Activated CD8-positive, alpha-beta memory T cell treated with anti-CD3 and anti-CD28 coated beads, Interleukin-2, amount 50 U/mL, for 1 hour (primary cell): ENCODE measurements around the gene MPP2.
A peak's percentile ranks its signal among the peaks of the same experiment; 100 is the strongest.
"Not testable (repeated sequence)": the region's sequence is repeated elsewhere in the genome, so short reads cannot be mapped to it uniquely, and the experiment has no call there.

ENCODE experiments used
- DNase-seq: peaks from one replicate; pipeline ENCODE4 v3.0.0-alpha.2; 2020; ENCODE audit errors: extremely low read depth

The MPP2 gene

GRCh38 chr17:43901861-43902589, 5.3 kb downstream of the MPP2 start:
- no peak for DNase-seq

- DNase-seq, result no peak
These were observed 6.2 kb downstream of the MPP2 start for GRCh38 chr17:43900858-43901754.

- peak; percentile 55 for DNase-seq
These were observed 7.0 kb downstream of the MPP2 start for GRCh38 chr17:43900183-43900857.

GRCh38 chr17:43898446-43898845, 8.9 kb downstream of the MPP2 start:
- no peak for DNase-seq

GRCh38 chr17:43897831-43898230, 9.5 kb downstream of the MPP2 start:
- no peak for DNase-seq

GRCh38 chr17:43894494-43894893, 12.8 kb downstream of the MPP2 start:
- not testable (repeated sequence) for DNase-seq

GRCh38 chr17:43892647-43892952, 14.7 kb downstream of the MPP2 start:
- no peak for DNase-seq

GRCh38 chr17:43891851-43892646, 15.3 kb downstream of the MPP2 start:
- no peak for DNase-seq

- DNase-seq, result no peak
These were observed 17.1 kb downstream of the MPP2 start for GRCh38 chr17:43890240-43890639.

GRCh38 chr17:43888548-43888947, 18.8 kb downstream of the MPP2 start:
- DNase-seq, result no peak

GRCh38 chr17:43882761-43883415, 24.4 kb downstream of the MPP2 start:
- DNase-seq, result no peak

GRCh38 chr17:43881758-43882505, 25.4 kb downstream of the MPP2 start:
- DNase-seq, result no peak

- no peak for DNase-seq
These were observed 26.2 kb downstream of the MPP2 start for GRCh38 chr17:43881181-43881580.

GRCh38 chr17:43880420-43880991, 26.8 kb downstream of the MPP2 start:
- no peak for DNase-seq

GRCh38 chr17:43879723-43880419, 27.5 kb downstream of the MPP2 start:
- DNase-seq, result no peak

GRCh38 chr17:43878260-43879175, 28.8 kb downstream of the MPP2 start:
- no peak for DNase-seq

GRCh38 chr17:43877451-43878155, 29.7 kb downstream of the MPP2 start:
- no peak for DNase-seq

- DNase-seq, result no peak
These were observed 30.3 kb downstream of the MPP2 start for GRCh38 chr17:43877031-43877430.
